Caki2 (cell line): ENCODE measurements around the gene YIPF4. TPM values are rescaled to one million over a fixed set of nuclear protein-coding genes. Genes with fewer than 3 reads are reported as not detected.
A peak's percentile ranks its signal among the peaks of the same experiment; 100 is the strongest.

Source experiments
- DNase-seq: peaks from one replicate; pipeline ENCODE4 v3.0.0-alpha.2; 2015; ENCODE audit warnings: low read depth
- in situ Hi-C: cut with HindIII; loops from 2 replicates; pipeline ENCODE4 v1.10.0; 2016; ENCODE audit warnings: low sequenced_read_pairs, low pct_unique_long_range_greater_than_20kb, mixed read lengths
- total RNA-seq: library from RNA; depleted of rRNA; stranded (reverse); fragments of >200 nt; shearing (Covaris generic); gene quantifications from 2 replicates; pipeline ENCODE4 v1.2.3, GENCODE V29; 2014; ENCODE audit warnings: low replicate concordance; rRNA removed

Gene YIPF4
- total RNA-seq = 4.7 and 17.6 TPM in 2 replicates

DNA sequence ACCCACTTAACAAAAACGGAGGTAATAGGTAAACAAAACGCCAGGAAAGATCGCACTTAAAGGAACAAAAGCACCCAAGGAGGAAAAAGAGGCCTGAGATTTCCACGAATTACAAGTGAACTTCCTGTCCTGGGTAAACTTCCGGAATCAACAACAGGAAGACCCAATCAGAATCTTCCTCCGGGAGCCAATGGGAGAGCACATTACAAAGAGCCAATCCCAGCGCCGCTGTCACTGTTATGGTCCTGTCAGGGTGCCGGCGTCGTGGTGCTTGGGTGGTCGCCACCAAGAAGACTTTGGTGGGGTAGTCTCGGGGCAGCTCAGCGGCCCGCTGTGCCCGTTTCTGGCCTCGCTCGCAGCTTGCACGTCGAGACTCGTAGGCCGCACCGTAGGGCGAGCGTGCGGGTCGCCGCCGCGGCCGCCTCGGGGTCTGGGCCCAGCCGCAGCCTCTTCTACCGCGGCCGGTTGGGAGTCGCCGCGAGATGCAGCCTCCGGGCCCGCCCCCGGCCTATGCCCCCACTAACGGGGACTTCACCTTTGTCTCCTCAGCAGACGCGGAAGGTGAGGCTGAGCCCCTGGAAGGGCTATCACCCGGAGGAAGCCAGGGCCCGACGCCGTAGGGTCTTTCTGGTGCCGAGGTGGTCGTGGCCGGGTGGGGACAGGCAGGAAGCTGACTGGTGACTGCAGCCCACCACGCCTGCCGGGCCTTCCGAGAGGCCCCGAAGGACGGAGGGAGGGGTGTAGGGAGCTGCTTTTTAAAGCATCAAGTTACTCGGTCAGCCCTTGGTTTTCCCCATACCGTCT lies at the start of gene YIPF4:
TSS of gene YIPF4 (plus strand) at position 231 of the 804 bp plus-strand sequence. CDS start at position 483, 252 bp downstream.
- peak; percentile 92 for DNase-seq
- in situ Hi-C loops = no loop called here

- no peak for DNase-seq
- in situ Hi-C loops = no loop called here
Observed at GRCh38 chr2:32228181-32228580, 49.5 kb upstream of the YIPF4 start.

DNA sequence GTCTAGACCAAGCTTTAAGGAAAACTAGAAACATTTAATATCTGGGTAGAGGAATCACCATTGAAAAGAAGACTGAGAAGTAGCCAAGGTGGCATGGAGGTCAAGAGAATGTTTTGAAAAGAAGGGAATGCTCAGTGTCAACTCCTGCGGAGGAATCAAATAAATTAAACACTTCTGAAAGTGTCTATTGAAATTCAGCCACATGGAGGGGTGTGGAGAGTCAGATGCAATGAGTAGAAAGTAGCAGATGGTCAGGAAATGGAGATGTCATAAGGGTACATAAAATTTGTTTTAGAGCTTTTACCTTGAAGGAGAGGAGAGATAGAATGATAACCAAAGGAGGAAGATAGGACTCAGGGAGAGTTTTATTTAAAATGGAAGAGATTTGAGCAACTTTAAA lies 48.1 kb upstream of the YIPF4 start:
- DNase-seq = no peak
- in situ Hi-C loops = no loop called here

DNA sequence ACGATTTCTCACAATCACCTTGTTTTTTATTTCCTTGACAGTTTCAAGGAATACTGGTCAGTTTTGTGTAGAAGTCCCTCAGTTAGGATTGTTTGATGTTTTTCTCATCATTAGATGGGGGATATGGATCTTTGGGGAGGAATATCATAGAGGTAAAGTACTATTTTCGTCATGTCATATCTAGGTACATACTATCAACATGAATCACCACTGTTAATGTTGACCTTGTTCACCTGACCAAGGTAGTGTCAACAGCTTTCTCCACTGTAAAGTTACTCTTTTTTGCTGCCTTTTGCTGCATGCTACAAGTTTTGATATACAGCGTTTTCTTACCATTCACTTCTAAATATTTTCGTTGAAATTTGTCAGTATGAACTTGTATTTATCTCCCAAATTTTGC lies 45.7 kb upstream of the YIPF4 start:
- in situ Hi-C loops = no loop called here
- DNase-seq = peak; percentile 4

- in situ Hi-C loops = no loop called here
- DNase-seq = no peak
Observed at GRCh38 chr2:32235315-32235714, 42.4 kb upstream of the YIPF4 start.

GRCh38 chr2:32237488-32237887 lies 40.2 kb upstream of the YIPF4 start:
- in situ Hi-C loops = no loop called here
- no peak for DNase-seq

DNA sequence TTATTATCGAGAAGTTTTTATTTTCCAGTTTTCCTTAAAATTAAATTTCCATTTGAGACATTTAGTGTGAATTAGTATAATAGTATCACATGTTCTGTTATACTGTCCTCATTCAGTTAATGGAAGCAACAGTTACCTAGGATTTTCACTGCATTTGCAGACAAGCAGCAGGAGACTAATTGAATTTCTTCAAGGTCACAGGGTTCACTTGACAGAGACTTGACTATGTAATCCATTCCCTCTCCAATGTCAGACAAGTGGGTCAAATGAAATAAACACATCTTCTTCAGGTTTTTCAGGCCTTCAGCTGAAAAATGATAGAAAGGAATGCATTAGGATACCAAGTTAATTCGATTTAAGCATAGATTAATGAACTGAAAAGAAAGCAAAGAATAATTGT lies 39.7 kb upstream of the YIPF4 start:
- in situ Hi-C loops = no loop called here
- DNase-seq = no peak

DNA sequence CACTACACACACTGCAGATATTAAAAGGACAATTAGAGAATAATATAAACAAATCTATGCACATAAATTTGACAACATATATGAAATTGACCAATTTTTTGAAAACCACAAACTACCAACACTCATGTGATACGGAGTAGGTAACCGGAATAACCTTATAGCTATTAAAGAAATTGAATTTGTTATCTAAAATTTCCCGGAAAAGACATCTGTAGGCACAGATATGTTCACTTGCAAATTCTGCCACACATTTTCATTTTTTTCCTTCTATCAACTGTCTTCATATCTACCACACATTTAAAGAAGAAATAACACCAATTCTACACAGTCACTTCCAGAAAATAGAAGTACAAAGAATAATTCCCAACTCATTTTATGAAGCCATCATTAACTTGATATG lies 35.4 kb upstream of the YIPF4 start:
- no peak for DNase-seq
- in situ Hi-C loops = no loop called here

- in situ Hi-C loops = no loop called here
- no peak for DNase-seq
Observed at GRCh38 chr2:32246911-32247310, 30.8 kb upstream of the YIPF4 start.

DNA sequence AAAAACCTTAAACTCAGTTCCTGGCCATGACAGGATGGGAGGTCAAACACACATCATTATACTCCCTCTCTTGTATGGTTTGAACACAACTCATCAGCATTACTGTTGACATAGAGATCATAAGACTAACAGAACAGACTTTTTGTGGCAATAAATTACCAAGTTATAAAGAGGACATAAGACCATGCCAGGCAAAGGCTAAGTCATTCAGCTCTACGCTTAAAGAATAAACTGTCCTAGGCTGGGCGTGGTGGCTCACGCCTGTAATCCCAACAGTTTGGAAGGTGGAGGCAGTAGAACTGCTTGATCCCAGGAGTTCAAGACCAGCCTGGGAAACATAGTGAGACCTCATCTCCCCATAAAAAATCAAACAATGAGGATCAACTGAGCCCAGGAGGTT lies 29.4 kb upstream of the YIPF4 start:
- no peak for DNase-seq

GRCh38 chr2:32249731-32250236 lies 27.9 kb upstream of the YIPF4 start:
- no peak for DNase-seq
- in situ Hi-C loops = no loop called here

More for the DNA sequence above, 29.4 kb upstream of the YIPF4 start:
- in situ Hi-C loops = no loop called here

GRCh38 chr2:32250290-32250689 lies 27.4 kb upstream of the YIPF4 start:
- DNase-seq = no peak
- in situ Hi-C loops = no loop called here

- no peak for DNase-seq
- in situ Hi-C loops = no loop called here
Observed at GRCh38 chr2:32258242-32258641, 19.5 kb upstream of the YIPF4 start.

GRCh38 chr2:32260376-32260775 lies 17.3 kb upstream of the YIPF4 start:
- in situ Hi-C loops = no loop called here

GRCh38 chr2:32262105-32262504 lies 15.6 kb upstream of the YIPF4 start:
- in situ Hi-C loops = no loop called here
- DNase-seq = no peak

More at GRCh38 chr2:32260376-32260775, 17.3 kb upstream of the YIPF4 start:
- DNase-seq = no peak

DNA sequence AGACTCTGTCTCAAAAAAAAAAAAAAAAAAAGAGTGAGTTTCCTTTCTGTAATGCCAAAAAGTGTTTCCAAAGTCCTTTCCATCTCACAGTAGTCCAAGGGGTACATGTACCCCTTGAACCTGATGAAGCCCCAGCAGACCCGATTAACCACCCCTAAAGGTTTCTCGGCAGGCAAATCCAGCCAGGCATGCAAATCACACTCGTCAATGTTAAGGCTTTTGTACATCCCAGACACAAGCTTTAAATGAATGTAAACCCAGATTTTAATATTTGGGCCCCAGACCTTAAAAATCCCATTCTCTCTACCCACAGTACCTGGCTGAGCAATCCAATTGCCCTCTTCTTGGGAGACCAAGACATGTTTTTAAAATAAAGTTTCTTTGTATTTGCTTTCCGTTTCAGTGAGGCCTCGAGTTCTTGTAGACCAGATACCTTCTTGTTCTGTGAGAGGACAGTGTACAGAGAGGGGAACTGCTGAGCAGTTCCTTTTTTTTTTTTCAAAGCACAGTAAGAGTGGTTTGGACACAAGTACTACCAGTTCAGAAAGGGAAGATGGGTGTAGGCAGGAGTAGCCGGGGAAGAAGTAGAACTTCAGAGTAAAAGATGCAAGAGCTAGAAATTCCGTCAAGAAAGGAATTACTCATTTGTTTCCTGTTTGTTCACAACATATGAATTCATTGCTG lies 13.1 kb upstream of the YIPF4 start, which contains the start of gene NLRC4:
TSS of gene NLRC4 (minus strand) at position 465 of the 684 bp plus-strand sequence. CDS start 8,111 bp downstream, outside the sequence.
- in situ Hi-C loops = no loop called here
- DNase-seq = no peak

GRCh38 chr2:32271063-32271462 lies 6.6 kb upstream of the YIPF4 start:
- DNase-seq = no peak
- in situ Hi-C loops = no loop called here

DNA sequence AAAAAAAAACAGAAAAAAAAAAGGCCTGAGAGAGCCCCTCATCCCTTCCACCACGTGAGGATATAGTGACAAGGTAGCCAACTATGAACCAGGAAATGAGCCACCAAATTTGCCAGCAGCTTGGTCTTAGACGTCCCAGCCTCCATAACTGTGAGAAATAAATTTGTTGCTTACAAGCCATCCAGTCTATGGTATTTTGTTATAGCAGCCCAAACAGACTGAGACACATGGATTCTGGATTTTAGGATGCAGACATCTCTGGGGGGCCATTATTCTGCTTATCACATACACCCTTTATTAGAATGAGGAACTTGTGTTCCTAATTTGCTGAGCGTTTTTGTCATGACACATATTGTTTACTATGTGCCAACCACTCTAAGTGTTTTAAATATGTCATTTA lies 5.4 kb upstream of the YIPF4 start:
- in situ Hi-C loops = no loop called here
- no peak for DNase-seq

DNA sequence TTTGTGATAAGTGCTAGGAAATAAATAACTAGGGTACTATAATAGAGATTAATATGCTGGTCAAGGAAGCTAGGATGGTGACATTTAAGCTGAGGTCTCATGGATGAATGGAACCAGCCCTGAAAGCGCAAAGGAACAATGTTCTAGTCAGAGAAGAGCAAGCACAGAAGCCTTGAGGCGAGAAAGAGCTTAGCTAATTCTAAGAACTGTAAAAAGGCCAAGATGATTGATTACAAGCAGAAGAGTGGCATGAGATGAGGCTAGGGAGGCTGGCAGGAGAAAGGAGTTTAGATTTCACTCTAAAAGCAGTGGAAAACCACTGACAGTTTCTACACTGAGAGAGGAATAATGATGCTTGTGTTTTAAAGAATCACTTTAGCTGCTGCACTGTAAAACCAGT lies 3.4 kb upstream of the YIPF4 start:
- no peak for DNase-seq

More for the DNA sequence above, 3.4 kb upstream of the YIPF4 start:
- in situ Hi-C loops = no loop called here
